ENCODE results near the gene FAM3C.

Gene FAM3C

DNA sequence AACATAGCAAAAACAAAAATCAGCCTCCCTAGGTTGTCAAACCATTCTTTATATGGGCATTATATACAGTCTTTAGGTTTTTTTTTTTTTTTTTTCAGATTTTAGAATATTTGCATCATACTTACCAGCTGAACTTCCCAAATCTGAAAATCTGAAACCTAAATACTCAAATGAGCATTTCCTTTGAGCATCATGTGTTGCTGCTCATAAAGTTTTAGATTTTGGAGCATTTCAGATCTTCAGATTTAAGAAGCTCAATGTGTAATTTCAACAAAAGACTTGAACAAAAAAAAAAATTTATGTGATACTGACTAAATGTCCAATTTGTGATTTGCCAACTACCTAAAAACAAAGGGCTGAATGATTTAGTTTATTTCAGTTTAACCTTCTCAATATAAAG lies 13.6 kb downstream of the FAM3C start:
- Histone ChIP-seq H3K27me3 (ENCODE audit: insufficient read depth, insufficient read length) (no peaks in the 10 kb centered on the region), H3K4me1 (ENCODE audit: insufficient read depth, insufficient read length) (no peaks in the 10 kb centered on the region), H3K9ac (ENCODE audit: insufficient read length, low read depth) (no peak overlapping the region), H3K36me3 (ENCODE audit: insufficient read depth, insufficient read length, low read length) (peaks cover 33% of the 10 kb centered on the region), H3K4me3 (ENCODE audit: insufficient read length, low read depth) (no peak overlapping the region), H3K9me3 (ENCODE audit: insufficient read depth, low read length) (no peaks in the 10 kb centered on the region)
- DNase-seq (ENCODE audit: low read depth, low spot score), result no peak
- TF ChIP-seq SUZ12 (IDR thresholded peaks at IDR 0.05; ENCODE audit: extremely low read depth, insufficient read depth, insufficient read length) (no peak), ZNF274 (IDR thresholded peaks at IDR 0.05; ENCODE audit: low read depth, low read length) (no peak), YY1 (IDR thresholded peaks at IDR 0.05; ENCODE audit: insufficient read depth, insufficient read length) (no peak)

GRCh38 chr7:121379930-121380329 lies 16.2 kb downstream of the FAM3C start:
- Histone ChIP-seq H3K4me1 (ENCODE audit: insufficient read depth, insufficient read length) (no peaks in the 10 kb centered on the region), H3K9me3 (ENCODE audit: insufficient read depth, low read length) (no peaks in the 10 kb centered on the region), H3K36me3 (ENCODE audit: insufficient read depth, insufficient read length, low read length) (peaks cover 58% of the 10 kb centered on the region), H3K9ac (ENCODE audit: insufficient read length, low read depth) (no peak overlapping the region), H3K4me3 (ENCODE audit: insufficient read length, low read depth) (no peak overlapping the region), H3K27me3 (ENCODE audit: insufficient read depth, insufficient read length) (no peaks in the 10 kb centered on the region)
- TF ChIP-seq YY1 (IDR thresholded peaks at IDR 0.05; ENCODE audit: insufficient read depth, insufficient read length) (no peak), SUZ12 (IDR thresholded peaks at IDR 0.05; ENCODE audit: extremely low read depth, insufficient read depth, insufficient read length) (no peak), ZNF274 (IDR thresholded peaks at IDR 0.05; ENCODE audit: low read depth, low read length) (no peak)
- DNase-seq (ENCODE audit: low read depth, low spot score), result no peak

DNA sequence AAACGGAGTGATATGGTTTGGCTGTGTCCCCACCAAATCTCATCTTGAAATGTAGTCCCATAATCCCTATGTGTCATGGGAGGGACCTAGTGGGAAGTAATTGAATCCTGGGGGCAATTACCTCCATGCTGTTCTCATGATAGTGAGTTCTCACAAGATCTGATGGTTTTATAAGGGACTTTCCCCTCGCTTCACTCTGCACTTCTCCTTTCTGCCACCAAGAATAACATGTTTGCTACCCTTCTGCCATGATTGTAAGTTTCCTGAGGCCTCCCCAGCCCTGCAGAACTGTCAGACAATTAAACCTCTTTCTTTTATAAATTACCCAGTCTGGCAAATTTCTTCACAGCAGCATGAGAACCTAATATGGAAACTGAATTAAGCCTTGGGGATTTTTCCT lies 19.1 kb downstream of the FAM3C start:
- H3K36me3 ChIP-seq (ENCODE audit: insufficient read depth, insufficient read length, low read length), result peaks cover 65% of the 10 kb centered on the region

GRCh38 chr7:121373177-121373576 lies 22.9 kb downstream of the FAM3C start:
- no peak for DNase-seq (ENCODE audit: low read depth, low spot score)
- H3K4me3 ChIP-seq (ENCODE audit: insufficient read length, low read depth), result no peak overlapping the region
- H3K9me3 ChIP-seq (ENCODE audit: insufficient read depth, low read length), result no peaks in the 10 kb centered on the region
- H3K27me3 ChIP-seq (ENCODE audit: insufficient read depth, insufficient read length), result no peaks in the 10 kb centered on the region
- no peaks in the 10 kb centered on the region for H3K4me1 ChIP-seq (ENCODE audit: insufficient read depth, insufficient read length)
- H3K36me3 ChIP-seq (ENCODE audit: insufficient read depth, insufficient read length, low read length), result peaks cover 55% of the 10 kb centered on the region
- TF ChIP-seq ZNF274 (IDR thresholded peaks at IDR 0.05; ENCODE audit: low read depth, low read length) (no peak), YY1 (IDR thresholded peaks at IDR 0.05; ENCODE audit: insufficient read depth, insufficient read length) (no peak), SUZ12 (IDR thresholded peaks at IDR 0.05; ENCODE audit: extremely low read depth, insufficient read depth, insufficient read length) (no peak)
- H3K9ac ChIP-seq (ENCODE audit: insufficient read length, low read depth), result no peak overlapping the region

More for the DNA sequence above, 19.1 kb downstream of the FAM3C start:
- no peak overlapping the region for H3K9ac ChIP-seq (ENCODE audit: insufficient read length, low read depth)
- no peak for DNase-seq (ENCODE audit: low read depth, low spot score)
- no peak for TF ChIP-seq ZNF274 (IDR thresholded peaks at IDR 0.05; ENCODE audit: low read depth, low read length)
- TF ChIP-seq SUZ12 (IDR thresholded peaks at IDR 0.05; ENCODE audit: extremely low read depth, insufficient read depth, insufficient read length), result no peak
- TF ChIP-seq YY1 (IDR thresholded peaks at IDR 0.05; ENCODE audit: insufficient read depth, insufficient read length), result no peak
- no peaks in the 10 kb centered on the region for H3K4me1 ChIP-seq (ENCODE audit: insufficient read depth, insufficient read length)
- H3K9me3 ChIP-seq (ENCODE audit: insufficient read depth, low read length), result no peaks in the 10 kb centered on the region
- H3K4me3 ChIP-seq (ENCODE audit: insufficient read length, low read depth), result no peak overlapping the region
- no peaks in the 10 kb centered on the region for H3K27me3 ChIP-seq (ENCODE audit: insufficient read depth, insufficient read length)

GRCh38 chr7:121372376-121373010 lies 23.6 kb downstream of the FAM3C start:
- Histone ChIP-seq H3K4me1 (ENCODE audit: insufficient read depth, insufficient read length) (no peaks in the 10 kb centered on the region), H3K9ac (ENCODE audit: insufficient read length, low read depth) (no peak overlapping the region), H3K9me3 (ENCODE audit: insufficient read depth, low read length) (no peaks in the 10 kb centered on the region), H3K4me3 (ENCODE audit: insufficient read length, low read depth) (no peak overlapping the region), H3K36me3 (ENCODE audit: insufficient read depth, insufficient read length, low read length) (peaks cover 51% of the 10 kb centered on the region), H3K27me3 (ENCODE audit: insufficient read depth, insufficient read length) (no peaks in the 10 kb centered on the region)
- TF ChIP-seq SUZ12 (IDR thresholded peaks at IDR 0.05; ENCODE audit: extremely low read depth, insufficient read depth, insufficient read length), result no peak
- no peak for TF ChIP-seq ZNF274 (IDR thresholded peaks at IDR 0.05; ENCODE audit: low read depth, low read length)
- no peak for TF ChIP-seq YY1 (IDR thresholded peaks at IDR 0.05; ENCODE audit: insufficient read depth, insufficient read length)
- no peak for DNase-seq (ENCODE audit: low read depth, low spot score)

- Histone ChIP-seq H3K4me3 (ENCODE audit: insufficient read length, low read depth) (no peak overlapping the region), H3K4me1 (ENCODE audit: insufficient read depth, insufficient read length) (no peaks in the 10 kb centered on the region), H3K9ac (ENCODE audit: insufficient read length, low read depth) (no peak overlapping the region), H3K9me3 (ENCODE audit: insufficient read depth, low read length) (no peaks in the 10 kb centered on the region), H3K27me3 (ENCODE audit: insufficient read depth, insufficient read length) (no peaks in the 10 kb centered on the region), H3K36me3 (ENCODE audit: insufficient read depth, insufficient read length, low read length) (peaks cover 51% of the 10 kb centered on the region)
- DNase-seq (ENCODE audit: low read depth, low spot score), result no peak
- TF ChIP-seq SUZ12 (IDR thresholded peaks at IDR 0.05; ENCODE audit: extremely low read depth, insufficient read depth, insufficient read length), result no peak
- no peak for TF ChIP-seq ZNF274 (IDR thresholded peaks at IDR 0.05; ENCODE audit: low read depth, low read length)
- no peak for TF ChIP-seq YY1 (IDR thresholded peaks at IDR 0.05; ENCODE audit: insufficient read depth, insufficient read length)
Measured at GRCh38 chr7:121371883-121372282, 24.2 kb downstream of the FAM3C start.

DNA sequence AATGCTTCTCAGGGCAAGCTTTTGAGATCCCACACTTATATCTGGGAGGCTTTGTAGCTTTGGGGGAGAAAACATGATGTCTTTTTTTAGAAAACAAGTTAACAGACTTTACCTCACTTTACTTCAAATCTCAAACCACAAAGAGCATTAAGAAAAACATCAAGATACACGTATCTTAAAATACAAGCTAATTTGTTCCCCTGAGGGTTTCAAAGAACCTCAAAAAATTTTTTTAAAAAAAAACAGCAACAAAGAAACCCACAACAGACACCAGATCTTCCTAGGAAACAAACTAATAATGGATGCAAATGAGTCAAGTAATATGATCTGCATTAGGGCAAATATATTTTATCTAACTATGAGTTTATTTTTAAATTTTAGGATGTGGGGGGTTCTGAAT lies 24.7 kb downstream of the FAM3C start:
- no peak for DNase-seq (ENCODE audit: low read depth, low spot score)
- no peaks in the 10 kb centered on the region for H3K4me1 ChIP-seq (ENCODE audit: insufficient read depth, insufficient read length)
- no peaks in the 10 kb centered on the region for H3K9me3 ChIP-seq (ENCODE audit: insufficient read depth, low read length)
- no peak overlapping the region for H3K4me3 ChIP-seq (ENCODE audit: insufficient read length, low read depth)
- H3K9ac ChIP-seq (ENCODE audit: insufficient read length, low read depth), result no peak overlapping the region
- peaks cover 49% of the 10 kb centered on the region for H3K36me3 ChIP-seq (ENCODE audit: insufficient read depth, insufficient read length, low read length)
- no peak for TF ChIP-seq SUZ12 (IDR thresholded peaks at IDR 0.05; ENCODE audit: extremely low read depth, insufficient read depth, insufficient read length)
- TF ChIP-seq ZNF274 (IDR thresholded peaks at IDR 0.05; ENCODE audit: low read depth, low read length), result no peak
- no peak for TF ChIP-seq YY1 (IDR thresholded peaks at IDR 0.05; ENCODE audit: insufficient read depth, insufficient read length)
- H3K27me3 ChIP-seq (ENCODE audit: insufficient read depth, insufficient read length), result no peaks in the 10 kb centered on the region
